Dedifferentiated amniotic fluid mesenchymal stem cell (primary cell): ENCODE measurements around the gene OR13G1.
"Not testable (repeated sequence)": the region's sequence is repeated elsewhere in the genome, so short reads cannot be mapped to it uniquely, and the experiment has no call there.

Experiments
- DNase-seq: peaks from one replicate; pipeline ENCODE4 v3.0.0-alpha.2; 2016; ENCODE audit errors: extremely low spot score

The OR13G1 gene

GRCh38 chr1:247679639-247680038 is at the start of gene OR13G1:
Gene OR13G1, minus strand, starts transcription at chr1:247679739. Its CDS starts 6,698 bp downstream, at chr1:247673041.
- DNase-seq = no peak

GRCh38 chr1:247721222-247721621 is 41.7 kb upstream of the OR13G1 start:
- no peak for DNase-seq

GRCh38 chr1:247716546-247716945 is 37.0 kb upstream of the OR13G1 start, which contains the start of gene OR6F1:
Gene OR6F1, minus strand, starts transcription at chr1:247716646. Its CDS starts 3,891 bp downstream, at chr1:247712755.
- no peak for DNase-seq

GRCh38 chr1:247713753-247714152 is 34.2 kb upstream of the OR13G1 start:
- DNase-seq = no peak

- DNase-seq = not testable (repeated sequence)
Measured at GRCh38 chr1:247710681-247711080, 31.1 kb upstream of the OR13G1 start.

GRCh38 chr1:247701338-247701737 is 21.8 kb upstream of the OR13G1 start:
- no peak for DNase-seq

GRCh38 chr1:247681288-247681897 is 1.9 kb upstream of the OR13G1 start:
- DNase-seq = no peak

- DNase-seq = no peak
Measured at GRCh38 chr1:247680171-247680570, 632 bp upstream of the OR13G1 start.

- DNase-seq = no peak
Measured at GRCh38 chr1:247669225-247669624, 10.3 kb downstream of the OR13G1 start.

GRCh38 chr1:247656221-247656875 is 23.2 kb downstream of the OR13G1 start:
- no peak for DNase-seq

- no peak for DNase-seq
Measured at GRCh38 chr1:247653040-247653439, 26.5 kb downstream of the OR13G1 start.

- DNase-seq = no peak
Measured at GRCh38 chr1:247647864-247648263, 31.7 kb downstream of the OR13G1 start.

GRCh38 chr1:247646867-247647266 is 32.7 kb downstream of the OR13G1 start:
- no peak for DNase-seq

GRCh38 chr1:247642742-247643141 is 36.8 kb downstream of the OR13G1 start:
- no peak for DNase-seq

GRCh38 chr1:247639381-247639981 is 40.1 kb downstream of the OR13G1 start:
- DNase-seq = no peak

GRCh38 chr1:247638781-247639180 is 40.8 kb downstream of the OR13G1 start:
- no peak for DNase-seq

- DNase-seq = no peak
Measured at GRCh38 chr1:247638011-247638410, 41.5 kb downstream of the OR13G1 start.

- DNase-seq = no peak
Measured at GRCh38 chr1:247627951-247628350, 51.6 kb downstream of the OR13G1 start.
